HG03342 (cell line): ENCODE measurements around the gene GTSF1L.
A peak's percentile ranks its signal among the peaks of the same experiment; 100 is the strongest.

ENCODE experiments used
- ATAC-seq: cut with Tn5 transposase; IDR thresholded peaks from one replicate; pipeline ENCODE4 v1.9.1; 2021; ENCODE audit warnings: mild to moderate bottlenecking, moderate library complexity; ENCODE audit not compliant: unreplicated experiment

GTSF1L gene

DNA sequence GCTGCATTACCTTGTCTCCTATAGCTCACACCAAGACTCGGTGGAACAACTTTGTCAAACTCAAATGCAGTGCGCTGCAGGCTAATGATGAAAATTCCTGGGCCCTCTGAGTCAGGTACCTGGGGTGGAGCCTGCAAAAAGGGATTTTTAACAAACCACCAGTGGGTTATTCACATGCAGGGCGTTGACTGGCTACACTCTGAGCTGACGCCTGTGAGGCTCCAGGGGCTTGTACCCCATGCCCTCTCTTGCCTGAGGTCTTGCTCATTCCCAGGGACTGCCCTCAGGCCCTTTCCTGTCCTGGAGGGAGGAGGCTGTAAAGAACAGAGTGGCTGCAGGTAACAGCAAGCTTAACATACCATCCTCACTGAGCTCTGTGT, 9.2 kb downstream of the GTSF1L start:
- no peak for ATAC-seq

DNA sequence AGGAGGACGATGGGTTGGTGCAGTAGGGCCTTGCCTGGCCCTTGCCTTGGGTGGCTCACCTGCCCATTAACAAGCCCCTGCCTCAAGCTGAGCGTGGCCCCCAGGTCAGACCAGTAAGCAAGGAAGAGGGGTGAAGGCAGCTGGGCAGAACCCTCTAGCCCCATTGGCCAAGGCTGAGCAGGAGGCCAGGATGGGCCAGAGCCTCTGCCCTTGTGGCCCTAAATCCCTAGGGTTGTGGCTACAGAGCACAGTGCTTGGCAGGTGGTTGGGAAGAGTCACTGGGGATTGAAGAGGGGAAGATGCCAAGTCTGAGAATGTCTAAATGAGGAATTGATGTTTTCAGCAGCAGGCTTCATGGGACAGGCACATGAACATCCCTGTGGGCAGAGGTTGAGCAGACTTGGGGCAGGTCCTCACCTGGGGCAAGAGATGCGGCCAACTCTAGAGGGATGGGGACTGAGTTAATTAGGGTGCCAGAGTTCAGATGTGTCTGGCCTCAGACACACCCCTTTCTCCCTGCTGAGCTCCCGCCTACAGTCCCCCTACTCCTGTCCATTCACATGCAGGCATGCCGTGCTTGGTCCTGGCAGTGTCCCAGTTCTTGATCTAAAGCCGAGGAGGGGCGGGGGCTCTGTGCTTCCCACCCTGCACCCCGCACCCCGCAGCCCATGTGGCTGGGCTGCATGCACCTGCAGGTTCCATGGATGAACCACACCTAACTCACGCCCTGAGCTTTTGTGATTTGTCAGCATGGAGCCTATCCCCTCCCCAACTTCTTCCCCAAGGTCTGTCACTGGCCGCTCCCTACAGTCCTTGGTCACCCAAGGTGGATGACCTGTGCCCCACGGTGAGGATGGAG, 9.8 kb downstream of the GTSF1L start:
- ATAC-seq, result no peak

DNA sequence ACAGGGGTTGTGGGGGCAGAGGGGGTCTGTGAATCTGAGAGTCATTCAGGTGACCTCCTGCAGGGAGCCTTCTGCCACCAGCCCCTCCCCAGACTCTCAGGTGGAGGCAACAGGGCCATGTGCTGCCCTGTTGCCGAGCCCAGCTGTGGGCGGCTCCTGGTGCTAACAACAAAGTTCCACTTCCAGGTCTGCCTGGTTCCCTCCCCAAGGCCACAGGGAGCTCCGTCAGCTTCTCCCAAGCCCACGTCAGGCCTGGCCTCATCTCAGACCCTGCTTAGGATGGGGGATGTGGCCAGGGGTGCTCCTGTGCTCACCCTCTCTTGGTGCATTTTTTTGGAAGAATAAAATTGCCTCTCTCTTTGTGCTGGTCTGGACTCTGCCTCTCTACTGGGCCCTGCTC, 10.7 kb downstream of the GTSF1L start:
- ATAC-seq, result no peak

DNA sequence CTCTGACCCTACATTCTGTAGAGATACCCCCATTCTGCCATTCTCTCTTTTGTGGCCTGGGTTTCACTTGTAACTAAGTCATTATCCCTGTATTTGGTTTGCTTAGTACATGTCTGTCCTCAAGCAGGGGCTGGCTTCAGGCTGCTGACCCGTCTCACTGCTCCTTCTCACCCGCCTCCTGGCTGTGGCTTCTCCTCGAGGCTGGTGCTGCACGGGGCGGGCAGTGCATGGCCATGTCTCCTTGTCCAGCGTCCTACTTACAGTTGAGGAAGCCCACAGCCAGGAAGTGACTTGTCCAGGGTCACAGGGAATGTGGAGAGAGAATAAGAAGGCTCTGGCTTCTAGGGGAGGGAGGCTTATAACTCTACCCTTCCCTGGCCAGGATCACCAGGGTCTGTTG, 11.3 kb downstream of the GTSF1L start:
- ATAC-seq, result no peak

DNA sequence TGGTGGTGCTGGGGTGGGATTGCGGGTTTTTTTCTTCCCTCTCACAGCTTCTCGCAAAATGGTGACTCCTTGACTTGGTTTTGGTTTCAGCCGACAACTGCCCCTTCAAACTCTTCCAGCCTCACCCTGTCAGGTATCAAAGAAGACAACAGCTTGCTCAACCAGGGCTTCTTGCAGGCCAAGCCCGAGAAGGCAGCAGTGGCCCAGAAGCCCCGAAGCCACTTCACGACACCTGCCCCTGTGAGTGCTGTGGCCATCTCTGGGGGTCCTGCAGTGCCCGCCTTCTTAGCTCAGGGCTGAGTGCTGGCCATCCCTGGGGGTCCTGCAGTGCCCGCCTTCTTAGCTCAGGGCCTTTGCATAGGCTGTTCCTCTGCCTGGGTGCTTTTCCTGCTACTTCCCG, 11.8 kb downstream of the GTSF1L start:
- ATAC-seq, result no peak

DNA sequence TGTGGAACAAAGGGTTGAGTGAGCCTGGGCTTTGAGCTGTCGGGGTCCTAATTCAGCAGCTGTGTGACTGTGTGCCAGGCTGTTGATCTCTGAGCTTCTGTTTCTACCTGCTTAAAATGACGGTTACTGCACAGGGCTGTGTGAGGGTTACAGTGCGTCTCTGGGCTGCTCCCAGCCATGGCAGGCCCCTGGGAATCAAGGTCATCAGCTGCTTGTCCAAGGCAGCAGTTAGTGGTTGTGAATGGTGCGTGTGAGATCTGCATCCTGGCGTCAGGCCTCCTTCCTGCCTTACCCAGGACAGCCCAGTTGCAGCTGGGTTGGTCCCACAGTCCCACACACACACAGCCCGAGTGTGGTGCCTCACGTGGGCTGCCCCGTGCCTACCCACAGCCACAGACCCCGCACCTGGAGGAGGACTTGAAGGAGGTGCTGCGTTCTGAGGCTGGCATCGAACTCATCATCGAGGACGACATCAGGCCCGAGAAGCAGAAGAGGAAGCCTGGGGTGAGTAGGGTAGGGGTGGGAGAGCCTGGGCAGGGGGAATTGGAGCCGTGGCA, 15.6 kb downstream of the GTSF1L start:
- peak; percentile 7 for ATAC-seq

DNA sequence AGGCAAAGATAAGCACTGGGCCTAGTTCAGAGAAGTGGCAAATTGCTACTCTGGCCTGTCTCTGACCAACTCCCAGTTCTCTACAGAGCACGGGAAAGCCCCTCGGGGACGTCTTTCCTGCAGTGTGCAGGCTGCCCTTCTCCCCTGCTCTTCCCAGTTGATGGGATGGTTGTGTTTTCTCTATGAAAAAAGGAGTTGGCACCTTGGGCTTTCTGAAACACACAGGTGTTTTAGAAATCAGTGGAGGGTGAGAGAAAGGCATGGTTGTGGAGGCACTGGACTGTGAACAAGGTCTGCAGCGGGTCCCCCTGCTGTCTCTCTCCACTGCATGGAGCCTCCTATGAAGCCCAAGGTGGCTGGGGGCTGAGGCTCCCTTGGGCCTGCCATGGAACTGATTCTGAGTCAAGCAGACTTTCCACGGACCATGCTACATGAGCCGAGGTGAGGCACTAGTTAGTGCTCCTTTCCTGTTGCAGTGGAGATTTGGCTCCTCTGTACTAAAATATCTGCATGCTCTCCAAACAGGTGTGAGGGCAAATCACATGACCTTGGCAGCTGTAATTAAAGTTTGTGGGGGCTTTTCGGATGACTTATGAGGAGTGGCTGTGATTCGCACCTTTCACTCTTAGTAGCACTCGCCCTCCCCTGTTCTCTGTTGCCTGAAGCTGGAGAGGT, 16.3 kb downstream of the GTSF1L start:
- ATAC-seq, result peak; percentile 59

DNA sequence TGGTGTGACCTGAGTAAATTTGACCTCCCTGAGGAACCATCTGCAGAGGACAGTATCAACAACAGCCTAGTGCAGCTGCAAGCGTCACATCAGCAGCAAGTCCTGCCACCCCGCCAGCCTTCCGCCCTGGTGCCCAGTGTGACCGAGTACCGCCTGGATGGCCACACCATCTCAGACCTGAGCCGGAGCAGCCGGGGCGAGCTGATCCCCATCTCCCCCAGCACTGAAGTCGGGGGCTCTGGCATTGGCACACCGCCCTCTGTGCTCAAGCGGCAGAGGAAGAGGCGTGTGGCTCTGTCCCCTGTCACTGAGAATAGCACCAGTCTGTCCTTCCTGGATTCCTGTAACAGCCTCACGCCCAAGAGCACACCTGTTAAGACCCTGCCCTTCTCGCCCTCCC, 24.3 kb downstream of the GTSF1L start:
- no peak for ATAC-seq

DNA sequence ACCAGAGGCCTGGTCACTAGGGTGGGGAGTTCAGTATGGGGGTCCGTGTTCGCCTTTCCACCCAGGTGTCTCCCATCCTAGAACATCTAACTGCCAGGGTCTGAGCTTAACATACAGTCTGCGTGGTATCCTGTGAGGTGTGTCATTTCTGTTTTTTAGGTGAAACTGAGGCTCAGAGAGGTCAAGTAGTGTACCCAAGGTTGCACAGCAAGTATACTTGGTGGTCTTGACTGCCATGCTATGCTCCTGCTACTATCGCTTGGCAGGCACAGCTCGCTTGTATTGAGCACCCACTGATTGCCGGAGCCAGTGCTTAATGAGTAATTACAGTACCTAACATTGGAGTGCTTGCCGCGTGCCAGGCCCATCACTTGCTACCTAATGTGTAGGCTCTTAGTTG, 26.2 kb downstream of the GTSF1L start:
- no peak for ATAC-seq

DNA sequence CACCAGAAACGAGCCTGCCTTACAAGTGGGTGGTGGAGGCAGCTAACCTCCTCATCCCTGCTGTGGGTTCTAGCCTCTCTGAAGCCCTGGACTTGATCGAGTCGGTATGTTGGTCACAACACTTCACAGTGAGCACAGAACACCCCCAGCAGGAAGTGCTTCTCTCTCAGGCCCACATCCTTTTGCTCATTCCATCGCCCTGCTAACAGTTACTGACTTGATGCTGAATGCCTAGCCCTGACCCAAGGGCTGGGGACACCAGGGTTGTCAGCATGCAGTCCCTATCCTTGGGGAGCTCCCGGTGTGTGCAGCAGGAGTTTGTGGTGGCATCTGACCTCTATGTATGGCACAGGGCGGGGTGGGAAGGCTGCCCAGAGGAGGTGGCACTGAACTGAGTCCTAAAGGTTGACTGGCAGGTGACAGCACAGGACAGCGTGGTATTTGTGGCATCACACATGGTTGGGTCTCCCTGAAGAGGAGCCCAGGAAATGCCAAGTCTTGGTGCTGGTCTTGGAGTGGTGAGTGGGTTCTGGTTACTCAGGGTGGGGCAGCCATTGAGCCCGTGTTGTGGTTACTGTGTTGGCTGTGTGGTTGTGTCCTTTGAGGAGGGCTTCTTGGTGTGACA, 26.7 kb downstream of the GTSF1L start:
- ATAC-seq, result no peak

DNA sequence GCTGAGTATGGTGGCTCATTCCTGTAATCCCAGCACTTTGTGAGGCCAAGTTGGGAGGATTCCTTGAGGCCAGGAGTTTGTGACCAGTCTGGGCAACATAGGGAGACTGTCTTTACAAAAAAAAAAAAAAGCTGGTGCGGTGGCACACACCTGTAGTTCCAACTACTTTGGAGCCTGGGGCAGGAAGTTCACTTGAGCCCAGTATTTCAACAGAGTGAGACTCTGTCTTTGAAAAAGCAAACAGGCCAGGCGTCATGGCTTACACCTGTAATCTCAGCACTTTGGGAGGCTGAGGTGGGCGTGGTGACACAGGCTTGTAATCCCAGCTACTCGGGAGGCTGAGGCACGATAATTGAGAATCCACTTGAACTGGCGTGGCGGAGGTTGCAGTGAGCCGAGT, 31.2 kb downstream of the GTSF1L start:
- ATAC-seq, result no peak

DNA sequence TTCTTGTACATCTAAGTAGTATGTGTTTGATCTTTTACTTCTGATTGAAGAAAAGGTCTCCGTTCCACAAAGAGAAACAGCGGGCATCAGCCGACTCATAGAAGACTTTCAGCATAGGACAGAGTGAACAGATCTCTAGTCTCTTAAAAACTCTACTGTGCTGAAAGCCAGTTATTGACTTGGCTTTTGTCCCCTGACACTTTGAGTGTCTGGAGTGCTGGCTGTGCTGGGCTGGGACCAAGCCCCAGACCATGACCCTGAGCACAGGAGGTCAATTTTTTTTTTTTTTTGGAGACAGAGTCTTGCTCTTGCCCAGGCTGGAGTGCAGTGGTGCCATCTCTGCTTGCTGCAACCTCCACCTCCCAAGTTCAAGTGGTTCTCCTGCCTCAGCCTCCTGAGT, 32.0 kb downstream of the GTSF1L start:
- ATAC-seq, result no peak

DNA sequence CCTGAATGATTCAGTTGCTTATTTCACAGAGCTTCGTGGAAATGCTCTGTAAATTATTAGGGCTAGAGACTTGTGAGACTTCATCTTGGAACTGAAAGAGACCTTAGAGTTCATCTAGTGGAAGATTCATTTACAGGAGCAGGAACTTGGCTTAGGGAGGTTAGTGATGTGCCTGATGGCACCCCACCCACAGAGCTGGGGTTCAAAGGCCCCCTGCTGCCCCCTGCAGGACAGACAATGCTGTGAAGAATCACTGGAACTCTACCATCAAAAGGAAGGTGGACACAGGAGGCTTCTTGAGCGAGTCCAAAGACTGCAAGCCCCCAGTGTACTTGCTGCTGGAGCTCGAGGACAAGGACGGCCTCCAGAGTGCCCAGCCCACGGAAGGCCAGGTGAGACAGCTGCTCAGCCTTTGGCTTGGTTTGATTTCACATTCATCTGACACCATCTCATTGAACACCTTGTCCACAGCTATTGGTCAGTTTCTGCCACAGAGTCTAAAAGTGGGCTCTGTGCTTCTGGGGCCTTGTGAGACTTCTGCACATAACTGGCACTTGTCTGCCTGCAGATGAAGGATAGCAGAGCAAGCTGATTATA, 34.8 kb downstream of the GTSF1L start:
- no peak for ATAC-seq

DNA sequence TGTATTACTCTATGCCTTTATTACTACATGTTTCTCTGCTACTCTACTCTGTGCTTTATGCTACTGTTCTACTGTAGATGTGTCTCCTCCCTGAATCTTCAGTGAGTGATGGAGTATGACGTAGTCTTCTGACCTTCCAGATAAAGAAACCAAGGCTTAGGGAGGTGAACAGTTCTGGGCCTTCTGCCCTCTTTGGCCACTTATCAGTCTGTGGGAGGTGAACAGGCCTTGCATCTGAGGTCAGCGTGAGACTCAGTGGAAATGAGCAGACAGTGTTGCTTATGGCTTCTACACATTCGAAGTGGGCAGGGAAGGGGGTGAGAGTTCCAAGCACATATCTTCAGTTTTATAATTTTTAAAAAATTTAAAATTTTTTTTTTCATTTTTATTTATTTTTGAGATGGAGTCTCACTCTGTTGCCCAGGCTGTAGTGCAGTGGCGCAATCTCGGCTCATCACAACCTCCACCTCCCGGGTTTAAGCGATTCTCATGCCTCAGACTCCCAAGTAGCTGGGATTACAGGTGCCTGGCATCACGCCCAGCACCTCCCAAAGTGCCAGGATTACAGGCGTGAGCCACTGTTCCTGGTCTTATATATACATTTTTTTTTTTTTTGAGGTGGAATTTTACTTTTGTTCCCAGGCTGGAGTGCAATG, 35.7 kb downstream of the GTSF1L start:
- ATAC-seq, result no peak

DNA sequence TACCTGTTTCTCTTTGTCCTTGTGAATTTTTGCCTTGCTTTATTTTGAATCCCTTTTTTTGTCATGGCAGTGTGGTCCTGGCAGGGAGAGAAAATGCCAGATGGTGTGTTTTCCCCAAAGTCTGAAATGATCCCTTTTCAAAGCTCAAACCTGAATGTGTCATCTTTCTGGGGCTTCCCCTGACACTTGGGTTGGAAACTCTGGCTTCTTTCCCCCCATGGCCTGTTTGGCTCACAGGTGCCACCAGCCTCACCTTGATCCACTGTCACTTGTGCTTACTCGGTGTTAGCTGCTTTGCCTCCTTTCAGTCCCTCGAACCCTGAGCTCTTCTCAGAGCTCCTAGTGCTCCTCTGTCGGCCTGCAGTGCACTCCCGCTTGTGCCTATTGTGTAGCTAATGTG, 37.6 kb downstream of the GTSF1L start:
- no peak for ATAC-seq

DNA sequence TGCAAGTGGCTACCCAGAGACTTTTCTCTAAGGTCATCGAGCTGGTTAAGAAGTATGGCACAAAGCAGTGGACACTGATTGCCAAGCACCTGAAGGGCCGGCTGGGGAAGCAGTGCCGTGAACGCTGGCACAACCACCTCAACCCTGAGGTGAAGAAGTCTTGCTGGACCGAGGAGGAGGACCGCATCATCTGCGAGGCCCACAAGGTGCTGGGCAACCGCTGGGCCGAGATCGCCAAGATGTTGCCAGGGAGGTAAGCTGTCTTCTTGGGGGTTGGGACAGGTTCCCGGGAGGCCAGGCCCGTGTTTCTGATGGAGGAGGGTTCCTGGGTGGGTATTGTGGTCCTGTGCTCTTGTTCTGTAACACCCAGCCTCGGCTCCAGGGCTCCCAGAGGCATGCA, 40.0 kb downstream of the GTSF1L start:
- no peak for ATAC-seq

DNA sequence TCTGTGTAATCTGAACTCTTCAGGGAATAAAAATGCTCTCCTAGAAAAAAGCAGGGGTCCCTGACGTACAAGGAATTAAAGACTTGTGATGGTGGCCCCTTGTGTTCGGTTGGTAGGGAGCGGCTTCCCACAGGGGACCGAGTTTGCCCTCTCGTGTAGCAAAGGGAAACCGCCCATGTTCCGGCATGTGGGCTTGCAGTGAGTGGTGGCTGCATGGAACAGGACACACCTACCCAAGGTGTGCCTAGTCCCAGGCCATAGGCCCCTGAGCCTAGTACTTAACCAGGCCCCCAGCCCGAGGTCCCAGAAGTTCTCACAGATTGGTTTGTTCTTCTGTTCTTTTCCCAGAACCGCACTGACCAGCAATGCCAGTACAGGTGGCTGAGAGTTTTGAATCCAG, 44.4 kb downstream of the GTSF1L start:
- ATAC-seq, result peak; percentile 30

DNA sequence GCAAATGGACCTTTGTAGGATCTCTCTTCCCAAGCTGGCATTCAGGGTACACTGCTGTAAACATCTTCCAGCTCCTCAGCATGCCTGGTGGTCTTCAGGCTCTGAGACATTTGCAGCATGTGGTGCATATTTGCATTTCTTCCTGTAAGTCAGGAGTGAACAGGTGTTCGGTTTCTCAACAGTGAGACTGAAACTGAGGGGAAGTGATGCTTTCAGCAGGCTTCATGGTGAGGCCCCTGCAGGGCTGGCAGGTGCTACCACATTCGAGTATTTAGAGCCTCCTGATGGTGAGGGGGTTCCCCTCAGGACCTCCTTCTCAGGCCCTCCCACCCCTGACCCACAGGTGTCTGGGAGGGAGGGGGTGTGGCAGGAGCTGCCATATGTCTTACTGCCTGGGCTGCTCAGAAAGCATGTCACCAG, 44.8 kb downstream of the GTSF1L start:
- ATAC-seq, result peak; percentile 88

DNA sequence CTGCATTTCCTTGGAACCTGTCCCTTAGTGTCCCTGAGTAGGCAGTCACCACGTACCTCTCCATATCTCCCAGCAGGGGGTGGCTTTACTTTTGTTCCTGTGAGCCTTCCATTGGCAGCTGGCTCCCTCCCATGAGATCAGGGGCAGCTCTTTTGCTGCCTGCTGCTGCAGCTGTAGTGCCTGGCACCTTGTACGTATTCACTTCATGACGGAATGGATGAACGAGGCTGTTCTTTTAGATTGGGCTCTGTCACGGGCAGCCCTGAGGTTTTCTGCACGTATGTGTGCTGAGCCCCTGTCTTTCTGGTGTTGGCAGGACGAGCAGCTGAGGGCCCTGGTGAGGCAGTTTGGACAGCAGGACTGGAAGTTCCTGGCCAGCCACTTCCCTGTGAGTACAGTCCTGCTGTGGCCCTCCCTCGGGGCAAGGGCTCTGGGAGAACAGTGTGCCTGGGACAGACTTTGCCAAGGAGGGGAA, 45.3 kb downstream of the GTSF1L start:
- ATAC-seq, result peak; percentile 26

DNA sequence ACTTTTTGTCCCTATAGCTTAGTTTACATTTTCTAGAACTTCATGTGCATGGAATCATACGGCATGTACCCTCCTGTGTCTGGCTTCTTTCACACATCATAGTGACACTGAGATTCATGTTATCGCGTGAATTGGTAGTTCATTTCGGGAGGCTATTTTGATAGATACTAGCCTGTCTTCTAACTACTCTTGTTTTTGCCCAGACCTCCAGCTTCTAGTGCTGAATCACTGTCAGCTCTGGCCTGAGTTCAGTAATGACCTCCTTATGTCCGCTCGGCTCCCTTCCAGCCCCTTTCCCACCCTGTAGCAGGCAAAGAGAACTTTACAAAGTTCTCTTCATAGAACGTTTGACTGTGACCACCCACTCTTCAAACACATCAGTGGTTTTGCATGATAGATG, 45.8 kb downstream of the GTSF1L start:
- ATAC-seq, result no peak

DNA sequence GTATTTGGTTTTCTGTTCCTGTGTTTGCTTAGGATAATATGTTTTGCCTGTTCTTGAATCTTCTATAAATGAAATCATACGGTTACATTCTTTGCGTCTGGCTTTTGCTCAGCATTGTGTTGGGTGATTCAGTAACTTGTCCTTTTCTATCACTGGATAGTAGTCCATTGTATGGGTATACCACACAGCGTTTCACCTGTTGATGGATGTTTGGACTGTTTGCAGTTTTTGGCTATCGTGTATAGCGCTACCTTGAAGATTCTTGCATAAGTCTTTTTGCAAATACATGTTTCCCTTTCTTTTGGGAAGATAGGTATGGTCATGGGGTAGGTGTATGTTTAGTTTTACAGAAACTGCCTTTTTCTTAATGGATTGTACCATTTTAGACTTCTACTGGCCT, 50.4 kb downstream of the GTSF1L start:
- no peak for ATAC-seq
